22Rv1 (cell line): ENCODE measurements around the gene ZNF516.

Experiments used
- ZFX ChIP-seq: fragments of 450-650 bp; IDR thresholded peaks from 2 replicates; pipeline ENCODE4 v1.6.1; 2017; ENCODE audit warnings: antibody characterized with exemption, borderline replicate concordance
- TF ChIP-seq, protein P1 (sequence below): fragments of 450-650 bp; IDR thresholded peaks from 2 replicates; pipeline ENCODE4 v1.5.1; 2017; ENCODE audit warnings: mild to moderate bottlenecking

DNA sequence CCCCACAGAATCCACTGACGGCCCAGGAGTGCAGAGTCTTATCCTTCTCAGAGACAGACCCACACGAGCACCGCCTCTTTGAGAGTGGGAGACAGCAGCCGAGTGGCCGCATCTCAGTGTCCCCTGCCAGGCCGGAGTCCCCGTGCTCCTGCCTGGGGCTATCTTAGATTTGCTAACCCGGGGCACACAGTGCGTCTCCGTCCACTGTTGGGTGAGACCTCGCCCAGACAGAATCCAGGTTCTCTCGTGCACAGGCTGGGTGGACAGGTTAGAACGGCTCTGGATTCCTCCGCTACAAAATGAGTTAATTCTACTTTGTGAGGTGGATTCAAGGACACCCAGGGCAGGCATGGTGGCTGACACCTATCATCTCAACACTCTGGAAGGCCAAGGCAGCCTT is 88.3 kb downstream of the ZNF516 start:
- TF ChIP-seq, protein P1, sequence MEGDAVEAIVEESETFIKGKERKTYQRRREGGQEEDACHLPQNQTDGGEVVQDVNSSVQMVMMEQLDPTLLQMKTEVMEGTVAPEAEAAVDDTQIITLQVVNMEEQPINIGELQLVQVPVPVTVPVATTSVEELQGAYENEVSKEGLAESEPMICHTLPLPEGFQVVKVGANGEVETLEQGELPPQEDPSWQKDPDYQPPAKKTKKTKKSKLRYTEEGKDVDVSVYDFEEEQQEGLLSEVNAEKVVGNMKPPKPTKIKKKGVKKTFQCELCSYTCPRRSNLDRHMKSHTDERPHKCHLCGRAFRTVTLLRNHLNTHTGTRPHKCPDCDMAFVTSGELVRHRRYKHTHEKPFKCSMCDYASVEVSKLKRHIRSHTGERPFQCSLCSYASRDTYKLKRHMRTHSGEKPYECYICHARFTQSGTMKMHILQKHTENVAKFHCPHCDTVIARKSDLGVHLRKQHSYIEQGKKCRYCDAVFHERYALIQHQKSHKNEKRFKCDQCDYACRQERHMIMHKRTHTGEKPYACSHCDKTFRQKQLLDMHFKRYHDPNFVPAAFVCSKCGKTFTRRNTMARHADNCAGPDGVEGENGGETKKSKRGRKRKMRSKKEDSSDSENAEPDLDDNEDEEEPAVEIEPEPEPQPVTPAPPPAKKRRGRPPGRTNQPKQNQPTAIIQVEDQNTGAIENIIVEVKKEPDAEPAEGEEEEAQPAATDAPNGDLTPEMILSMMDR, result no peak
- TF ChIP-seq ZFX, result no peak
